C4-2B (cell line): Measurements from ENCODE around the gene CCNG2.
A peak's percentile ranks its signal among the peaks of the same experiment; 100 is the strongest.

ENCODE experiments used
- H3K27ac ChIP-seq: fragments of 450-650 bp; 2 replicates; pipeline ENCODE4 v1.5.1; 2017
- ZFX ChIP-seq: fragments of 450-650 bp; IDR thresholded peaks from 2 replicates; pipeline ENCODE4 v1.6.1; 2017
- TF ChIP-seq, protein P1 (sequence below): fragments of 450-650 bp; conservative IDR thresholded peaks from 2 replicates; pipeline ENCODE4 v1.5.1; 2017; ENCODE audit warnings: mild to moderate bottlenecking

The CCNG2 gene

DNA sequence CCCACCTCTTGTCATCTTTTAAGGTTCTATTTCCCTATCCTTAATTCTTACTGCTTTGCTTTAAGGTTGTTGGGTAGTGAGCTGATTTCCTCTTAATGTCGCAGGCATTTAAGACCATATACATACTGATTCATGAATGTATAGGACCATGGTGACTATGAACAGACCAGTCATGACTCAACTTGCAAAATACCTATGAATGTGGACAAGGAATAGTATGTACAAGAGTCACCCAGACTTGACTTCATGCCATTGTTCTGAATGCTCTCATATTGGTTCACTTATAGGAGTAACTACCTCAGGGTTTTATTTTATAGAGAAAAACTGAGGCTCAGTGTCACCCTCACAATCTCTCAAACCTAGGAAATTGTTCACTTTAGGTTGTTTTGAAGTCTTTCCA, 44.3 kb downstream of the CCNG2 start:
- no peak overlapping the region for H3K27ac ChIP-seq
- TF ChIP-seq ZFX, result no peak
- TF ChIP-seq, protein P1, sequence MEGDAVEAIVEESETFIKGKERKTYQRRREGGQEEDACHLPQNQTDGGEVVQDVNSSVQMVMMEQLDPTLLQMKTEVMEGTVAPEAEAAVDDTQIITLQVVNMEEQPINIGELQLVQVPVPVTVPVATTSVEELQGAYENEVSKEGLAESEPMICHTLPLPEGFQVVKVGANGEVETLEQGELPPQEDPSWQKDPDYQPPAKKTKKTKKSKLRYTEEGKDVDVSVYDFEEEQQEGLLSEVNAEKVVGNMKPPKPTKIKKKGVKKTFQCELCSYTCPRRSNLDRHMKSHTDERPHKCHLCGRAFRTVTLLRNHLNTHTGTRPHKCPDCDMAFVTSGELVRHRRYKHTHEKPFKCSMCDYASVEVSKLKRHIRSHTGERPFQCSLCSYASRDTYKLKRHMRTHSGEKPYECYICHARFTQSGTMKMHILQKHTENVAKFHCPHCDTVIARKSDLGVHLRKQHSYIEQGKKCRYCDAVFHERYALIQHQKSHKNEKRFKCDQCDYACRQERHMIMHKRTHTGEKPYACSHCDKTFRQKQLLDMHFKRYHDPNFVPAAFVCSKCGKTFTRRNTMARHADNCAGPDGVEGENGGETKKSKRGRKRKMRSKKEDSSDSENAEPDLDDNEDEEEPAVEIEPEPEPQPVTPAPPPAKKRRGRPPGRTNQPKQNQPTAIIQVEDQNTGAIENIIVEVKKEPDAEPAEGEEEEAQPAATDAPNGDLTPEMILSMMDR, result no peak

DNA sequence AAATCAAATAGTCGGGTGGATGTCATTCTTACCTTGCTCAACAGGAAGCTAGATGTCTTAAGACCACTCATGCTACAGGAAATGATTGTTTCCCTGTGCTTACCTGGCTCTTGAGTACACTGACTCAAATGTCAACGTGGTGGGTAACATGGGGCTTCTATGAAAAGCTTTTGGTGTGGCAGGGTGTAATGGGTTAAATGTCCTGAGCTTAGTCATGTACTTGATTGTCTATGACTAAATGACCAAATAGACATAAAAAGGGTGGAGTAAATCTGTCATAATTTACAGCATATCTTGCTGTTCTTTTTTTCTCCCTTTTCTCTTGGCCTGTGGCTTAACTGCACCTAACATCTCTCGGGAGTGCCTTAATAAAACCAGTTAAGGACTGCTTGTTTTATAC, 44.9 kb downstream of the CCNG2 start:
- TF ChIP-seq, protein P1, result no peak
- no peak for TF ChIP-seq ZFX
- H3K27ac ChIP-seq, result no peak overlapping the region

DNA sequence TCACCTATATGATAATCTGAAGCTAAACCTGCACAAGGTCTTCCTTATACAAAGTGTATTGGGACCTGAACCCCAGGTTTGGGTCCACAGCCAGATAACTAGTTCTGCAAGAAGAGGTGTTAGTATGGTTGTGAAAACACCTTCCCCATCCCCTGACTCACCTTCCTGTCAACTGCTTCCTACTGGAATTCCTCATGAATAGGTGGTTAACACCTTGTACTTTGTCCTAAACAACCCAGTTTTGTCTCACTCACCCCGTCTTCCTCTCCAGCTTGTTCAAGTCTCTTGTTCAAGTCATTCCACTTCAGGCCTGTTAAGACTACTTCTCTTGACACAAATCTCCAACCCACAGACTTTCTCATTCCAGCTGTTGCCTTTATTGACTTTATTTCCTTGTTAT, 45.5 kb downstream of the CCNG2 start:
- H3K27ac ChIP-seq, result no peak overlapping the region
- no peak for TF ChIP-seq ZFX
- TF ChIP-seq, protein P1, result no peak

DNA sequence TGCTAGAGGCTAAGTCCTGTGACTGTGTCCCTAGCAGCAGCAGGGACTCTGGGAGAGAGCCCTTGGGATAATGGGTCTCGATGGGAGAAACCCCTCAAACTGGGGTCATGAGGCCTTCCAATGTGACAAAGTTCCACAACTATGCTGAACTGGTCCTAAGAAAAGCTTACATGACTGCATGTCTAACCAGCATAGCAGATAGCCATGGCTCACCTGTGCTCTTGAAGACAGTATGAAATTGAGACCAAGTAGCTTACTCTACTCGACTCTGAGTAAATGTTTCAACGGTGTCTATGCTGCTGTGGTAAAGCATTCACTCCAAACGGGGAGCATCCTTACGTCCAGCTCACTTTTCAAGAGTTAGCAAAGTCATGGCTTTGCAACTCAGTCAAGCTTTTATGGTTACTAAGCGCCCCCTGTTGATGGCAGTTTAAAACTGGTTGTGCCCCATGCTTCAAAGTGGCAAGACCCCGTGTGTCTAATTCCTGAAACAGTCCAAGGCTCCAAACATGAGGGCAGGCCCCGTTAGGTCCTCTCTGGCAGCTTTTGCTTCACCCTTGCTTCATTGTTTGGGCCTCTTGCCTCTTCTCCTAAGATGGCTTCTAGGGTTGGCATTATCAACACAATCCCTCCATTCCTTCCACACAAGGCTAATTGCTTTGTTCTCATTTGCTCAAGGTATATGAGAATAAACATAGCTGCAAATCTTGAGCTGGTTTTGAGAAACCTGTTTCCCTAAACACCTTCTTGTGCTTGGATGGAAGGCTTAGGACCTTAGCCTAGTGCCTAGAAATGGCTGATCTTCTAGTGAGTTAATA, 46.6 kb downstream of the CCNG2 start:
- H3K27ac ChIP-seq, result peak overlapping the region; percentile 23; the same call in 1 of the 2 replicates
- TF ChIP-seq, protein P1, result peak; percentile 77
- no peak for TF ChIP-seq ZFX

DNA sequence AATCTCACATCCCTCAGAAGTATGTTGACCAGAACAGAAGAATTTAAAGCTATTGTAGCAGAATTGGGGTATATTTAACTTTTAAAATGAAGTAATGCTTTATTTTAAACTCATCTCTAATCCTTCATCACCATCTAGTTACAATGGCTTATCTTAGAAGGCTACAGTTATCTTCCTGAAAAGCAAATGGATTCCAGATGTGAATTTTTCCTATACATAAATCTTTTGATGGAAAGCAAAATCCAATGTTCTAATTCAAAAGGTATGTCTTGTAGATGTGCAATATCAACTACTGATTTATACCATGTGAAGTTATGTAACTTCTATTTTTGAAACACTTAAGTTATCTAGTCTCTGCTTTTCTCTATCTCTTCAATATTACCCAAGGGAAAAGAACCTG, 47.6 kb downstream of the CCNG2 start:
- no peak overlapping the region for H3K27ac ChIP-seq

DNA sequence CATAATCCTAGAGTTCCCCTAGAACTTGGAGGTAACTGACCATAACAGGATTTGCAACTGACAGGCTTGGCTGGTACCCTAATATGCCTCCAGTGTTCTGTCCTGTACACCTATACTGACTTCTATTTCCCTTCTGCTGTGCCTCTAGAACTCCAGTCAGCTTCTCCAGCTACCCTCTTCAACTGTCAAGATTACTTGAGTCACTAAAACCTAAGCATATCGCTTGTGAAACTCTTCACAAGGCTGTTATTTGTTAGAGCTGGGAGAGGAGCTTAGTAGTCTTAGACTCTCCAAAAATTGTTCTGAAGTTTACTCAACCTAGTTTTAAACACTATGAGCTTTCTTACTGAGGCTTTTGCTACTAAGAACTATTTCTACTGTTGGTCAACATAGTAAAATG, 52.0 kb downstream of the CCNG2 start:
- H3K27ac ChIP-seq, result no peak overlapping the region
- TF ChIP-seq, protein P1, result no peak
- no peak for TF ChIP-seq ZFX

More for the DNA sequence above, 47.6 kb downstream of the CCNG2 start:
- no peak for TF ChIP-seq ZFX
- TF ChIP-seq, protein P1, result no peak

DNA sequence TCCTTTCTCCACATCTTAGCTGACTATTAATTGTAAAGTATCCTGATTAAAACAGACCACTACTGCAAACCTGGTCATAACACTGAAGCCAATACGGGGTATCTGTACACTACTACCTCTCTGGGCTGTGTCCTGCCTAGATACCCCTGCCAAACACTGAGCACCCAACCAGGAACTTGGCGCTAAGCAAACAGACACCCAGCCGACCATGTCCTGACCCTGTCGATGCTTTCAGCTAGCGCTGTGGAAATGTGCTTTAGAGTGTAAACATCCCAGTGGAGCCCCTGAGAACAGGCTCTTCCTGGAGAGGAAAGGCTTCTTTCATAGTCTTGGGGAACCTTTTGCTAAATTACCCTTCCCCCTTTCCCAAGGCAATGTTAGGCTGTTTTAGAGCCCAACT, 52.9 kb downstream of the CCNG2 start:
- no peak overlapping the region for H3K27ac ChIP-seq
- TF ChIP-seq, protein P1, result no peak
- no peak for TF ChIP-seq ZFX
